ENCODE data around the gene GPD1L.

- peak; percentile 45 to 78 (median 70) for TF ChIP-seq CTCF (IDR thresholded peaks at IDR 0.05)
- TF ChIP-seq POLR2A (IDR thresholded peaks at IDR 0.05) = no peak
Measured at GRCh38 chr3:32143849-32144757, 37.7 kb downstream of the GPD1L start.
